Femur (tissue), 1 donor: ENCODE data around the gene IDI1.
"Not testable (repeated sequence)": the region's sequence is repeated elsewhere in the genome, so short reads cannot be mapped to it uniquely, and the experiment has no call there.

Experiments
- DNase-seq: peaks from one replicate; pipeline ENCODE4 v3.0.0-alpha.2; 2017

Gene IDI1

DNA sequence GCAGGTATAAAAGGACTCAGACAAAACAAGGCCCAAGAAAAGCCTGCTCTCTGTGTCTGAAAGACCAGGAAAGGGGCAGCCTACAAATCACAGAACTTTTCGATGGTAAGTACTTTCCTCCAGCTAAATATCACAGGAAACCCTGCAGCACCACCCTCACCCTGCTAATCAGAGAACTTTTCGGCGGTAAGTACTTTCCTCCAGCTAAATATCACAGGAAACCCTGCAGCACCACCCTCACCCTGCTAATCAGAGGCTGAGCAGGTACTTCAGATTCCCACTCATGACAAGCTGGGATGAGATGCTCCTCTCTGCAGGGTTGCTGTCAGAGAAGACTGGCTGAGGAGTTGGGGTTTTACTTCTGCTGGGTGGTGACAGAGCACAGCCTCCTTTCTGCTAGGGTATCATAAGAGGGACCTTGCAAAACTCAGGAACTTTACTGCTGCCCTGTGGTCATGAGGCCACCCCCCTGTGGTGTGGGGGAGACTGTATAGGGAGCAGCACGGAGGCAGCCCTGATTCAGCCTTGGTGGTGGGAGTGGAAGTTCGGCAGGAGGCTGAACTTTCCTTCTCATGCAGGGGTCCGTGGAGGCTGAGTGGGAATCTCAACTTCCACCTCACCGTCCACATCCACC is 14.4 kb upstream of the IDI1 start:
- DNase-seq, result no peak

DNA sequence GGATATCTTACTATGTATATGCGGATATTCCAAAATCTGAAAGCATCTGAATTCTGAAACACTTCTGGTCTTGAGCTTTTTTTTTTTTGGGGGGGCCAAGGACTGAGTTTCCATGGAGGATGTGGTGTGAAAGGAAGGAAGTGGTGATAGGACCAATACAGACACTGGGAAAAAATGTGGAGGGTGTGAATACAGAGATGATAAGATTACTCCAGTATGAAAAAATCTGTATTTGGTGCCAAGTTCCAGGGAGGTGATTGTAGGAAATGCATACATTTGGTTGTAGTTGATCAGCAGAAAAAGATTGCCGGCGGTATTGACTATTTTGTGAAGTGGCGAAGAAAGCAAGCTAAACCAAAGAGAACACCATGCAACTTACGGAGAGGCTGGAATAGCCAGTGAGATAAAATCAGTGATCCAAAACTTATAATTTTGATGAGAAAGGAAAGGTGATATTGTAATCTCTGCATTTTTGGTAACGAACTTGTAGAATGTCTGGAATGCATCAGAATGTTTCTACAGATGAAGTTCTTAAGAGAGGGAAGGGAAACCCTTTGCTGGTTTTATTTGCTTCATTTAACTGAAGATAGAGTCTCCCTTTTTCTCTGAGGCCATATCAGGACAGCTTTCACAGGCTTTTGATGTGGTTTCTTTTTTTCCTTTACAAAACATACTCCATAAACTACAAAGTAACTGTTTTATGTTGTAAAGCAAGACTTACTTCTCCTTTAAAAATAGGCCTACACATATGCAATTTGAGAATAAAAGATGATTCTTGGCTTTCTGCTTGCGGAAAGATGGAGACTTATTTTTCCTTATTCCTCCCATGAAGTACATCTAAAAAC is 13.2 kb upstream of the IDI1 start:
- no peak for DNase-seq

DNA sequence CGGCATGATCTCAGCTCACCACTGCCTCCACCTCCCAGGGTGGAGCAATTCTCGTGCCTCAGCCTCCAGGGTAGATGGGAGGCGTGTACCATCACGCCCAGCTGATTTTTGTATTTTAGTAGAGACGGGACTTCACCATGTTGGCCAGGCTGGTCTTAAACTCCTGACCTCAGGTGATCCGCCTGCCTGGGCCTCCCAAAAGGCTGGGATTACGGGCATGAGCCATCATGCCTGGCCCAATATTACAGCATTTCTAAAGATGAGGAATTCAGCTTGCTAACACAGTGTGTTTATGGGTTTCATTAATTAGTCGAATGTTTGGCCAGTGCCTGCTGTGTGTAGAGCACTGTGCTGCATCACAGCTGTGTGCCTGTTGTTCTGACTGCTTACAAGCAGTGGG is 11.0 kb upstream of the IDI1 start:
- no peak for DNase-seq

DNA sequence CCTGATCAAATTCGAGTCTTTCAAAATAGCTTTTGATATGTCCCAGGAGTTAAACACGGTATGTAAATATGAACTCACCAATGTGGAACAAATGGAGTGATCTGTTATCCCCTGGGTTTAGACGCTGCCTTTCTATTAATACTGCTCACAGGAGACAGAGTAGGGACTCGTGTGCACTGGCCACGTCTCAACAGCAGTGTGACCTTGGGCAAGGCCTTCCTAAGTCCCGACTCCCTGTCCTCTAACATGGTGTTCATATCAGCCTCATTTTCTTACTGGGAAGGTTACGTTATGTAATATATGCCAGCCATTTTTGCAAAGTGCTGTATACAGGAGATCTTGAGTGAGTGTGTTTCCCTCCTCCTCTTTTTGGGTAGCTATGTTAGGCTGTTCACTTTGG is 9.1 kb upstream of the IDI1 start:
- no peak for DNase-seq

DNA sequence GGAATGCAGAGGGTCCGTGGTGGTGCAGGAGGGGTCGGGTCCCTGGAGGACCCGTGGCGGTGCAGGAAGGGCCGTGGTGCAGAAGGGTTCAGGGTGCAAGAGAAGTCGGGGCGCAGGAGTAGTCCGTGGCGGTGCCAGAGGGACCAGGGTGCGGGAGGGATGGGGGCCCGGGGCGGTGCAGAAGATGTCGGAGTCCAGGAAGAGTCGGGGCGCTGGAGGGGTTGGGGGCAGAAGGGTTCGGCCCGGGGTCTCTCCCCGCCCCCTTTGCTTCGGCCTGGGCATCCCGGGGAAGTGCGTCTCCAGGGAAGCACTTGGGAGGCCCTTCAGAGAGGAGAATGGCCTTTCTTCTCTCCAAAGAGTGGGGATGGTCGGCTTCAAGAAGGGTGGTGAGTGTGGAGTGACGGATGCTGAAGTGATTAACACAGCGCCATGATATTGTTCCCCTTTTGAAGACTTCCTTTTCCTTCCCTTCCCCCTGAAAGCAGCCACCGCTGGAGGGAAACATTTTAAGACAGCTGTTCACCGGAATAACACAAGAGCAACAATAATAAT is 8.3 kb upstream of the IDI1 start:
- DNase-seq, result no peak

DNA sequence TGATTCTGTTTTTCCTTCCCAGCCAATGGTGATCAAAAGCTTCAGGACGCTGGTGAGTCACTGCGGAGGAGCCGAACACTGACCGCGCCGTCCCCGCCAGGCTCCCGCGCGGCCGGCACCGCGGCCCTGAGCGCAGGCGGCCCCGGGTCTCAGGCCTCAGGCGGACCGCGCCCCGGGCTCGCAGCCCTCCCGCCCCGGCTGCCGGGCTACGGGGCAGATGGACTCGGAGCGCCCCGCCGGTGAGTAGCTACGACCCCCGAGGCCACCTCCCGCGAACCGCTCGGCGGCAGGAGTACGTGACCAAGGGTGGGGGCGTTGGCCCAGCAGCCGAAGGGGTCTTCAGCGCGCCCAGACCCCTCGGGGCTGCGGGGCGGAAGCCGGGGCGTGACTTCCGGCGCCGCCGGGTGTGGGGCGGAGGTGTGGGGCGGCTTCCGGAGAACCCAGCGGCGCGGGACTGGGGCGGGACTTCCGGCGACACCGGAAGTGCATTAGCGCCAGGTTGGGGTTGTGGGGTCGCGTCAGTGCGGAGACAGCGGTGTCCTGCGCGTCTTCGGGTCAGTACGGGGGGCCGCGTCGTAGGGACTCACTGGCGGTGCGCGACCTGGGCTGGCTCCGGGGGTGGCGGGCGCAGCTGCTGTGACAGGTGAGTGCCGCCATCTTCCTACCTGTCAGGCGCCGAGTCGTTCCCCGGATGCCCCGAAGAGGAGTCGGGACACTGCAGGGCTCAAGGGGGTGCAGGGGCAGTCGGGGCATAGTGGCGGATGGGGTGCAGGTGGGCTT is 7.6 kb upstream of the IDI1 start, which contains the start of gene WDR37:
TSS of gene WDR37 (plus strand) at position 60 of the 780 bp plus-strand sequence. CDS start 15,771 bp downstream, outside the sequence.
- peak; percentile 93 for DNase-seq

DNA sequence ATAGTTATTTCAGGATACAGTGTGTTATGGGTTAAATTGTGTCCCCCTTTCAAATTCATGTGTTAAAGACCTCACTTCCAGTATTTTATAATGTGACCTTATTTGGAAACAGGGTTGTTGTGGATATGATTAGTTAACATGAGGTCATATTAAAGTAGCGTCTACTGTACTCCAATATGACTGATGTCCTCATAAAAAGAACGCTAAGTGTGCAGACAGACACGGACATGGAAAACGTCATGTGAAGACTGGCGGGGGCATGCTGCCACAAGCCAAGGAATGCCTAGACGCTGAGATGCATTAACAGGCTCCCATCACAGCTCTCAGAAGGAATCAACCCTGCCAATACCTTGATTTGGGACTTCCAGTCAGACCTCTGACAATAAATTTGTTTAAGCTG is 5.8 kb upstream of the IDI1 start:
- DNase-seq, result no peak

DNA sequence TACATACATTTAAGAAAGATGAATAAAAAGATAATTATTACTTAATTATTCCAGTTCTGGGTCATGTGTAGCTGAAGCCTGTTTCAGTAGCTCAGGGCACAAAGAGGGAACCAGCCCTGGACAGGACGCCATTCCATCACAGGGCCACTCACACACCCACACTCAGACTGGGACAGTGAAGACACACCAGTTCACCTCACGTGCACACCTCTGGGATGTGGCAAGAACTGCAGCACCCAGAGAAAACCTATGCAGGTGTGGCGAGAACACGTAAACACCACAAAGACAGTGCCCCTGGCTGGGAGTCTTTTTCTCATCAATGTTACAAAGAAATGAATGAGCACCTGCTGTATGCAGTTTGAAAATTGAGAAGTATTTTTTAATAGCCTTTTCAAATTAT is 1.6 kb upstream of the IDI1 start:
- no peak for DNase-seq

DNA sequence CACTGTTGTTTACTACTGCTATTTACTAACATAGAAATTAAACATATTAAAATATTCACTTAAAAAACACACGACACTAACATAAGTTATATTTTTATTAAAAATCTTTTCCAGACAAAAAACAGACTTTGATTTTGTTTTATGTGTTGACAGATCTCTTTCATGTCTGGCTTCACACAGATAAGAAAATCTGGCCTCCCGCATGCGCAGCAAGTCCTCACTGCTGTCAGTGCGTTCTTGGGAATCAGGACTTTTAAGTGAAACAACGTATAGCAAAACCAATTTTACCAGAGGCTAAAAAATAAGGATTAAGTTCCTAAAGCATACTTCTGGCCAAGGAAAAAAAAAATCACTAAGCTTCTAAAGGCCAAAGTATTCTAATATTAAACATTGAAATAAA is 1.2 kb upstream of the IDI1 start:
- DNase-seq, result no peak

DNA sequence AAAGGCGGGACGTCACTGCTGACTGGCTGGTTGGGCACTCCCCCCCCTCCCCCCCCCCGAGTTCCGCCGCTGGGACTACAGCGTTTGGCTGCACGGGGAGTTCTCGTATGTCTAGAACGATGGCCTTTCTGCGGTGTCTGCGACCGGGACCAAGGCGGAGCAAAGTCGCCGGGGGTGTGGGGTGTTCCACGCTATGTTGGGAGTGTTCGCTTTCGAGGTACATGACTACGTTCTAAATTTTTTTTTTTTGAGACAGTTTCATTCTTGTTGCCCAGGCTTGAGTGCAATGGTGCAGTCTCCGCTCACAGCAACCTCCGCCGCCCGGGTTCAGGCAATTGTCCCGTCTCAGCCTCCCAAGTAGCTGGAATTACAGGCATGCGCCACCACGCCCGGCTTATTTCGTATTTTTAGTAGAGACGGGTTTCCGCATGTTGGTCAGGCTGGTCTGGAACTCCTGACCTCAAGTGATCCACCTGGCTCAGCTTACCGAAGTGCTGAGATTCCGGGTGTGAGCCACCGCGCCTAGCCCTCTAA is 573 bp upstream of the IDI1 start:
- DNase-seq, result no peak

DNA sequence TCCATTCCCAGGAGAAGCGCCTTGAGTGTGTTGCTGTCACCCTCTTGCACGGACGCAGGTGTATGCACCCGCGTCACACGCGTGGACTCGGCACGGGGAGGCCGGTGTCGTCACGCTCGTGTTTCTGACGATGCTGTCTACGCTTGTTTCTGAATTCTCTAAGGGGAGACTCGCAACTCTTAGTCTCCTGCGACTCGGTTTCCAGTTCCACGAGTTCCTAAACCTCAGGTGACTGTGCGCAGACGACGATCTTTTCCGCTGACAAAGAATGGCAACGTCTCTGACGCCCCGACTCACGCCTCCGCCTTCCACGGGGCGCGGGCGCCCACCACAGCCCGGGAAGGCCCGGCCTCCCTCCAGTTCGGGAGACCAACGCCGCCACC is 579 bp downstream of the IDI1 start:
- peak; percentile 70 for DNase-seq

DNA sequence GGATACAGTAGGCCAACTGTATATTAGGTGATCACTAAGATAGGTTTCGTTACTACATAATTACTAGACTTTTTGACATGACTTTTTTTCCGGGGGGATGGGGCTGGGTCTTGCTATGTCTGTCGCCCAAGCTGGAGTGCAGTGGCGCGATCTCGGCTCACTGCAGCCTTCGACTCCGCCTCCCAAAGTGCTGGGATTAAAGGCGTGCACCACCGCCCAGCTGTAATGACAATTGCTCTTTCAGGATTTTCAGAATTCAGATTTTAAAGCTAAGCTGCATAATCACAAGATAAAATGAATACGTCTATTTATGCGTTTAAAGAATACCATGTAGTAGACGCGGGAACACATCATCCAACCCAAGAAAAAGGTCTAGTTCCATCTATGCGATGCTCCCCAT is 982 bp downstream of the IDI1 start:
- DNase-seq, result peak; percentile 32

DNA sequence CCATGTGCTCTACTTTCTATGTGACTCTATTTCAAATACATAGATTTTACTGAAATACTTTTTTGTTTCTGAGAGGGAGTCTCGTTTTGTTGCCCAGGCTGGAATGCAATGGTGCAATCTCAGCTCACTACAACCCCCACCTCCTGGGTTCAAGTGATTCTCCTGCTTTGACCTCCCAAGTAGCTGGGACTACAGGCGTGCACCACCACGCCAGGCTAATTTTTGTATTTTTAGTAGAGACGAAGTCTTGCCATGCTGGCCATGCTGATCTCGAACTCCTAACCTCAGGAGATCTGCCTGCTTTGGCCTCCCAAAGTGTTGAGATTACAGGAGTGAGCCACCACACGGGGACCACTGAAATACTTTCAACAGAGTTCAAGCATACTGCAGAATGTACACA is 3.5 kb downstream of the IDI1 start:
- no peak for DNase-seq

DNA sequence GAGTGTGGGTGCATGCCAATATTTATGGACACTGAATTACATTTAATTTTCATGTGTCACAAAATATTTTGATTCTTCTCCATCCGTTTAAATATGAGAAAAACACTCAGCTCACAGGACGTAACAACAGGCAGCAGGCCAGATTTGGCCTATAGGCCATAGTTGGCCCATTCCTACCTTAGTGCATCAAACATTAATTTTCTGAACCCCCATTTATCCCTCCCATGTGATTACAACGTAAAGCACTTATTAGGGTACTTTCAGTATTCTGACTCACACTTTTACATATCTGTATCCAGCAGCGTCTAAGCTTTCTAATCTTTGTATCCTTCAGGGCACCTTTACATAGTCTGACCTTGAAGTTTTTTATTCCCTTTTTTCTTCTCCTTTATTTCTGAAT is 4.0 kb downstream of the IDI1 start:
- DNase-seq, result no peak

DNA sequence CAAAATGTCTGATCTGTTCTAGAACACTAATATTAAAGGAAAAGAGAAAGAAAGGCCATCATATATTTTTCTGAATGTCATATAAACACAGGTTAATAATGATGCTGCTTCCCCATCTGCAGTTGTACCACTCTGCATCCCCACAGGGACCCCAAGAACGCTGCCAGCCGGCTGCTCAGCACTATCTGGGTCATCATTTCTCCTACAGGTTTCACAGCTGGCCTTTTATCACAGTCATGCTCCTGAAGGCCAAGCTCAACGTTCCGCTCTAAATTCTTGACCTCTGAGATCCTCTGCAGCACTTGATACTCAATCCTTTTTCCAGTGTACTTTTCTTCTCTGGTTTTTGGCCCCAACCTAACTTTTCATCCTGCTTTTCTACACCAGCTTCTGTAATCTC is 4.8 kb downstream of the IDI1 start:
- DNase-seq, result no peak

DNA sequence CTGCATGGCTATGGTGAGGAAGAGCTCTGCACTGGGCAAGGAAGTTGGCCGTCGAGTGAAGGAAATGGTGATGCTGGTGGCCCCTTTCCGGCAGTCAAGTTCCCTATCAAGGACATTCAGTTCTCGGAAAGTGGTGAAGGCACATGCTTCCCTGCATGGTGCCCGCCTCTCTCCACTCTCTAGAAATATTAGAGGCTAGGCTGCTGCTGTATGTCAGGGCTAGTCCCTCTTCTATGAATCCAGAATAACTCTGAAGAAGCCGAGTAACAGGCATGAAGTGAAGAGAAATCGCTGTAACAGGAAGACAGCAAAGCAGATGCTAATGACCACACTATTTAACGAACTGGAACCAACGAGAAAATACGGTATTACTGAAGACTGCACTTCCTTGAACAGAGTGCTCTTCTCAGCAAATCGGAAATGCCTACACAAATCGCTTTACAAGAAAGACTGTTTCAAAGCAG is 5.4 kb downstream of the IDI1 start:
- peak; percentile 50 for DNase-seq

DNA sequence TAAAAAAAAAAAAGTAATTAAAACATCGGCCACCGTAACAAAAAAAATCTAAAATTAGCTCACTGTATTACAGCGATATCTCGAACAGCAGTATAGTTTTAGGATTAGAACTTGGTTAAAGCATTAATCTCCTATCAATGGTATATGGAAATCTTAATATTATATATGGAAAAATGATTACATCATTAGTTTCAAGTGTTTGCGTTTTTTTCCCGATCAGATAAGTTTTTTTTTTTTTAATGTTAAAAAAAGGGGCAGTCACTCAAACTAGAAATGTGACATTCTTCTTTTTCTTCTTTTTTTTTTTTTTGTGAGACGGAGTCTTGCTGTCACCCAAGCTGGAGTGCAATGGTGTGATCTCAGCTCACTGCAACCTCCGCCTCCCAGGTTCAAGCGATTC is 7.4 kb downstream of the IDI1 start:
- no peak for DNase-seq

DNA sequence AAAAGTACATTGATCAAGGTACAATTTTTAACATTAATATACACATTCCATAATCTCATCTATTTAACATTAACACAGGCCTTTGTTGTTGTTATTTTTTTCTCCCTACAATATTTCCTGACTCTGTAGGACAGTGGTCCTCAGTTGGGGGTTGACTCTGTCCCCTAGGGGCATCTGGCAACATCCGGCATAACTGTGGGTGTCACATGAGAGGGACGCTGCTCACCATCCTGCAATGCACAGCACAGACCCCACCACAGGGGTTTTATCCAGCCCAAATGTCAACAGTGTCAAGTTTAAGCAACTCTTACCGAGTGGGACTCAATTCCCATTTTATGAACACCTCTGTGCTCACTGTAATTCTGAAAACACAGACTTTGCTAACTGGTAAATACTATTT is 8.8 kb downstream of the IDI1 start:
- DNase-seq, result no peak

DNA sequence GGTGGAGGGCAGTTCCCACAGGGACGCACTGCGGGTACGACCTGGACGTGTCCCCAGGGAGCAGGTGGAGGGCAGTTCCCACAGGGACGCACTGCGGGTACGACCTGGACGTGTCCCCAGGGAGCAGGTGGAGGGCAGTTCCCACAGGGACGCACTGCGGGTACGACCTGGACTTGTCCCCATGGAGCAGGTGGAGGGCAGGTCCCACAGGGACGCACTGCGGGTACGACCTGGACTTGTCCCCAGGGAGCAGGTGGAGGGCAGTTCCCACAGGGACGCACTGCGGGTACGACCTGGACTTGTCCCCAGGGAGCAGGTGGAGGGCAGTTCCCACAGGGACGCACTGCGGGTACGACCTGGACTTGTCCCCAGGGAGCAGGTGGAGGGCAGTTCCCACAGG is 10.2 kb downstream of the IDI1 start:
- not testable (repeated sequence) for DNase-seq

DNA sequence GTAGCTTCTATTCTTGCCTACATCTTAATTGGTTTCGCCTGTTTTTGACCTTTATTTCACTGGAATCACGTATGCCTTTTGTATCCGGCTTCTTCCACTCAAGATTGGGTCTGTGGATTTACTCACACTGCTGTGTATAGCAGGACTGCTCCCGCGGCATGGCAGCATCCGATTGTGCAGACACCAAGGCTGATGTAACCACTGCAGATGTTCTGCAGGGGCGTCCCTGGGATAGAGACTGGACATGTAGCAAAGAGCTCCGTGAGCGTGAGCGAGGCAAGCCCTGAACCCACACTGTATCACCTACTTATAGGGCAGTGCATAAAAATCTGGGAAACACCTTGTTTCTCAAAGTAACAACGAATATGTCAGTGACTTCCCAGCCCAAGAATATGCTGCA is 11.8 kb downstream of the IDI1 start:
- no peak for DNase-seq

DNA sequence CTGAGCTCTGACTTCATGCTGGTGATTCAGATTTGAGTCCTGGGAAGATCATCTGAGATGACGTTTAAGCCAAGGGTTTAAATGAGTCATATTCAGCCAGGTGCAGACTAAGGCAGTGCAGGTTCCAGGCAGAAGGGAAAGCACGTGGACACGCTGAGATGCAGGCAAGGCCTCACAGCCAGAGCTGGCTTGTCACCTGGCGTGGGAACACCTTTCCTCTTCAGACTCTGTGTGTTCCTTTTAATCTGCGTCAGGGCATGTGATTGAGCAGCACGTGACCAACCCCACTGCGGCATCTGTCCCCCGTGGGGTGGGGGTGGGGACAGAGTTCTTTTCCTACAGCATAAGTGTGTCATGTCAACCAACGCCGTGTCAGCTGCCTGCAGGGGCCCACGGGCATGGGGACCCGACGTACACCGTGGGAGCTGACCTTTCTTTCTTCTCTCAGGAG is 12.6 kb downstream of the IDI1 start:
- no peak for DNase-seq

DNA sequence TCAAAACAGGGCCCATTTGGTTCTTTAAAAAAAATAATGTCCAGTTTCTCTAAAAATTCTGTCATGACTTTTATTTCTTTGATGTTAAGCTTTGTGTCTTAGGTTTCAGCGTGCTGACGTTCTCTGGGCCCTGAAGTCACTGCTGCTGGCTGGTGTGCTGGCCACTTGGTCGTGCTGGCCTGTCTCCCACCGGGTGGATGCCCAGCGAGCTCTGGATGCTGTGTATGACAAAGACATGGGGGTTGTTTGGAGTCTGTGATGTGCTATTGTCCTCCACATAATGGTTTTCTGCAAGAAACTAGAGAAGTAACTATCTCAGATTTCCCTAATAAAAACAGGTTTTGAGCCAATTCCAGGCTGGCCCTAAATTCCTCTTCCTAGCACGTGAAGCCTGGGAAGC is 13.7 kb downstream of the IDI1 start:
- no peak for DNase-seq

DNA sequence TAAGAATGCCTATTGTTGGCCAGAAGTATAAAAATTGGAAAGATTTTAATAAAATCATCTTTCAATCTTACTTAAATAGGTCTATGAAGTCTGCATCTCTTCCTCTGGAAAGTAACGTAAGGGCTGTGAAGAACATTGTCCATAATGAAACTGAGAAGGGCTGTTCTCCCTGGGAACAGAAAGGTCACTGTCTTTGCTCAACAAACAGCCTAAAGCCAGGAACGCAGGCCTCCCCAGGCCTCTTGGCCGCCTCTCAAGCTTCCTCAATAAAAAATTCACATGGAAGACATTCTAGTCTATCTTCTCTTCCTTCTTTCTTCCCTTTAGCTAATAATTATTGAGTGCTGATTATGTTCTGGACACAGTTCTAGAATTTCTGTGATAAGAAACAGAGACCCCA is 14.2 kb downstream of the IDI1 start:
- DNase-seq, result no peak
